HG03039 (cell line): ENCODE data around the gene DNAJB8.

Experiments used
- ATAC-seq: cut with Tn5 transposase; IDR thresholded peaks from one replicate; pipeline ENCODE4 v1.9.1; 2021; ENCODE audit warnings: mild to moderate bottlenecking, moderate library complexity; ENCODE audit not compliant: unreplicated experiment

DNAJB8 gene

DNA sequence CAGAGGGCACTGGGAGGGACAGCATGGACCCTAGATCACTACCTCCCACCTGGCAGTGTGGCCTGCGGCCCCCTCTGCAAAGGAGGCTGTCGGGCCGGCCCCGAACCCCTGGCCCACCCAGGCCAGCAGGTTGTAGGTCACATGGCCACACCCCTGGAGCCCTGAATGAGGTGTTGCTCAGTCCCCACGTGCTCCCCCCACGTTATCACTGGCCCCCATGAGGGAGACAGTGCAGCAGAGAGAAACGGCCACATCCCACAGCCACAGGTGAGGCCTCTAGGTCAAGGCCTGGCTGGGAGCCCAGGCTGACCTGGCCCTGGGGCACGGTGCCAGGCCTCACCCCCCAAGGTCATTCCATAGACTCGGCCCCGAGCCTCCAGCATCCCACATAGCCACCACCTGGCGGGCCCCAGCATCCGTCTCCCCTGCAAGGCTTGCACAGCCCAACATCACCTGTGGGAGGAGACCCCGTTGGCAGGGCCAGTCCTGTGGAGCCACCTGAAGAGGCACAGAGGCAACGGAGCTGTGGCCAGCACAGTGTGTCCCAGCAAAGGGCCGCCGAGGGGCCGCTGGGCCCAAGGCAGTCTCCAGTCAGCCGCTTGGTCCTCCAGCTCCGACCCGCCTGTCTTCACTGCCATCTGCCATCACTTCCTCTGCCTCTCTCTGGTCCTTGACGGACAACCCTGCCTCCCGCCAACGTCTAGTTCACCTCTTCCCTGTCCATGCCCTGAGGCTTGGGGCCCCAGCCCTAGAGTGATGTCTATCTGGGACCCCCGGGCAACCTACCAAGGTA lies 53.1 kb downstream of the DNAJB8 start:
- no peak for ATAC-seq

DNA sequence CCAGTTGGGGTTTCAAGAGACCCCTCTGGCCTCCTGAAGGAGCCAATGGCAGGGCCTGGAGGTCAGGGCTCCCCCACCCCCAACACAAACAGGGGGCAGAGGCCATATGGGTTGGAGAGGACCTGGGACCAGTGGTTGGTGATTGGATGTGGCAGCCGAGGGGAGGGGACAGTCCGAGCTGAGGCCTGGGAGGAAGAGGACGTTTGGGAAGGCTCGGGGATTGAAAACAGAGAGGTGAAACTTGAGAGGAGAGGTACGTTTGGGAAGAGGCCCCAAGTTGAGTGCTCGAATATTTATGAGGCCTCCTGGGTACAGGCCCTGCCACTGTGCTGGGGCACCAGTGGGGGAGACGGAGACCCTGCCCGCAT lies 53.7 kb downstream of the DNAJB8 start:
- no peak for ATAC-seq
